Upper lobe of right lung (tissue), 1 donor: ENCODE results near the gene SLC9A9. TPM values are rescaled to one million over a fixed set of nuclear protein-coding genes. Genes with fewer than 3 reads are reported as not detected.

ENCODE experiments used
- ATAC-seq: fragments of 200-7000 bp; cut with Tn5 transposase; one replicate; pipeline ENCODE4 v1.9.1; 2020; ENCODE audit warnings: mild to moderate bottlenecking, moderate library complexity
- DNase-seq: peaks from one replicate; pipeline ENCODE4 v3.0.0-alpha.2; 2020
- H3K27ac ChIP-seq: fragments of 200-600 bp; one replicate; pipeline ENCODE4 v1.8.0; 2022
- H3K27me3 ChIP-seq: fragments of 200-600 bp; one replicate; pipeline ENCODE4 v1.8.0; 2022; ENCODE audit warnings: mild to moderate bottlenecking
- H3K36me3 ChIP-seq: fragments of 200-600 bp; one replicate; pipeline ENCODE4 v1.8.0; 2022
- H3K4me1 ChIP-seq: fragments of 200-600 bp; one replicate; pipeline ENCODE4 v1.8.0; 2022
- H3K4me3 ChIP-seq: fragments of 200-600 bp; one replicate; pipeline ENCODE4 v1.8.0; 2022; ENCODE audit warnings: mild to moderate bottlenecking
- H3K9me3 ChIP-seq: fragments of 200-600 bp; one replicate; pipeline ENCODE4 v1.8.0; 2022
- intact Hi-C: fragments of 100-400 bp; cut with DNase I; formaldehyde crosslinking; loops from one replicate; pipeline ENCODE4 v1.11.0; 2022
- total RNA-seq: library from RNA; stranded (reverse); fragmentation: NEBNext Ultra II Directional; extraction: Animal tissue kit (Norgen Biotek cat#: 25700); gene quantifications from one replicate; pipeline ENCODE4 v1.2.1, GENCODE V29; 2021
- TF ChIP-seq, protein P1 (sequence below): fragments of 200-600 bp; IDR thresholded peaks from one replicate; pipeline ENCODE4 v1.8.0; 2022; ENCODE audit warnings: antibody characterized with exemption
- donor health status: DM: no; HTN: yes; CAD: no; lungs with severe emphysema.

SLC9A9 gene
- total RNA-seq, 1 donor from 2014 or later, result 13.3 TPM

DNA sequence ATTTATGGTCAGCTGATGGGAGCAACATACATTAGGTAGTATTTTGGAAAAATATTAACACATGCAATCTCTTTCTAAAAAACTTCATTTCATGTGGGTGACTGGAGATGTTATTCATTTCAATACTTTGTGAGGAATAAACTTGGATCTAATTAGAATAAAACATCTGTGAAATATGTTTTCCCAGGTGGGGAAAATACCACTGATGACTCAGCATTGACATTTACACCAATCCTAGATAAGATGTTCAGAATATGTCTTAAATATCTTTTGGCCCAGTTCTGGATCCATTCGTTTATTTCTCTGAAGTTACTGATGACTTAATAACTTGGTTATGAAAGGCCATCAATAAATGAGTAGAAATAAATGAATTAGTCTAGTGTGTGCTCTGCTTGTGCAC, 481.1 kb downstream of the SLC9A9 start:
- Histone ChIP-seq H3K27me3 (no peaks in the 10 kb centered on the region), H3K36me3 (no peaks in the 10 kb centered on the region), H3K27ac (no peak overlapping the region), H3K4me1 (no peaks in the 10 kb centered on the region), H3K9me3 (no peaks in the 10 kb centered on the region), H3K4me3 (no peak overlapping the region)
- intact Hi-C loops, result no loop called here
- ATAC-seq, result no peak
- TF ChIP-seq, protein P1, sequence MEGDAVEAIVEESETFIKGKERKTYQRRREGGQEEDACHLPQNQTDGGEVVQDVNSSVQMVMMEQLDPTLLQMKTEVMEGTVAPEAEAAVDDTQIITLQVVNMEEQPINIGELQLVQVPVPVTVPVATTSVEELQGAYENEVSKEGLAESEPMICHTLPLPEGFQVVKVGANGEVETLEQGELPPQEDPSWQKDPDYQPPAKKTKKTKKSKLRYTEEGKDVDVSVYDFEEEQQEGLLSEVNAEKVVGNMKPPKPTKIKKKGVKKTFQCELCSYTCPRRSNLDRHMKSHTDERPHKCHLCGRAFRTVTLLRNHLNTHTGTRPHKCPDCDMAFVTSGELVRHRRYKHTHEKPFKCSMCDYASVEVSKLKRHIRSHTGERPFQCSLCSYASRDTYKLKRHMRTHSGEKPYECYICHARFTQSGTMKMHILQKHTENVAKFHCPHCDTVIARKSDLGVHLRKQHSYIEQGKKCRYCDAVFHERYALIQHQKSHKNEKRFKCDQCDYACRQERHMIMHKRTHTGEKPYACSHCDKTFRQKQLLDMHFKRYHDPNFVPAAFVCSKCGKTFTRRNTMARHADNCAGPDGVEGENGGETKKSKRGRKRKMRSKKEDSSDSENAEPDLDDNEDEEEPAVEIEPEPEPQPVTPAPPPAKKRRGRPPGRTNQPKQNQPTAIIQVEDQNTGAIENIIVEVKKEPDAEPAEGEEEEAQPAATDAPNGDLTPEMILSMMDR, result no peak
- no peak for DNase-seq

DNA sequence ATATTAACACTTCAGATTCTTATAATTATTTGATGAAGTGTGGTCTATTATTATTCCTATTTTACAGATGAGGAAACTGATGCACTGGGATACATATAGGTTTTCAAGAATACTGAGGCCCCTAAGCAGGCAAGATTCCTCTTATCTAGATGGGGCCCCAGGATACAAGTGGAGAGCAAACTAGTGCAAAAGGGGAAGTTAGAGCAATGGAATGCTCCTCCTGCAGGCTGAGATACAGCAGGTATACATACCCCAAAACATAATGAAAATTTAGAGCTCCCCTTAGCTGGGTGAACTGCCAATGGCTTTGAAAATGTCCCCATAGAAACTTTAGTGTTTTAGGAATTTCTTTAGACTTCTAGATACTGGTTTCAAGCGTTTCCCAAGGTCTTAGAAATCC, 481.6 kb downstream of the SLC9A9 start:
- no peaks in the 10 kb centered on the region for H3K36me3 ChIP-seq
- no peaks in the 10 kb centered on the region for H3K27me3 ChIP-seq
- TF ChIP-seq, protein P1, result no peak
- no peak overlapping the region for H3K4me3 ChIP-seq
- ATAC-seq (no peak), DNase-seq (no peak)
- no peak overlapping the region for H3K27ac ChIP-seq
- H3K4me1 ChIP-seq, result no peaks in the 10 kb centered on the region
- intact Hi-C loops, result no loop called here
- H3K9me3 ChIP-seq, result no peaks in the 10 kb centered on the region

GRCh38 chr3:143363949-143364348, 484.3 kb downstream of the SLC9A9 start:
- H3K27ac ChIP-seq, result no peak overlapping the region
- no peaks in the 10 kb centered on the region for H3K4me1 ChIP-seq
- no peak overlapping the region for H3K4me3 ChIP-seq
- H3K27me3 ChIP-seq, result no peaks in the 10 kb centered on the region
- no peak for ATAC-seq
- DNase-seq, result no peak
- no peaks in the 10 kb centered on the region for H3K9me3 ChIP-seq
- intact Hi-C loops, result no loop called here
- no peaks in the 10 kb centered on the region for H3K36me3 ChIP-seq
- TF ChIP-seq, protein P1, result no peak

DNA sequence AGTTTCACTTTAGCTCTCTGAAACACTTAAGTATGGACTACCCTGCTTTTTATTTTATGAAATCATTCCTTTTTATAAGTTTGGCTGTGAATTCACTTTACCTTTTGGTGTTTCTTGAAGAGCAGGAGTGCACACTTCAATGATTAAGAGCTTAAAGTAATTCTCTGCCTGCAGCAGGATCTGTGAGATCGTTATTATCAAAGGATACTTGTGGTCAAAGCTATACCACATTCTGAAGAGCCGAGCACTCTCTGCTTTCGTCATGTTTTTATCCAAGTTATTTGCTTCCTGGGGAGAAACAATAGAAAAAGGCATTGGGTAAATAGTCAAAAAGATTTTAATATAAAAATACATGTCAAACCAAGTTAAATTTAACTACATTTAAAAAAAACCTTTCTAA, 485.0 kb downstream of the SLC9A9 start:
- DNase-seq, result no peak
- H3K9me3 ChIP-seq, result no peaks in the 10 kb centered on the region
- no peak overlapping the region for H3K27ac ChIP-seq
- no peaks in the 10 kb centered on the region for H3K27me3 ChIP-seq
- no peak for ATAC-seq
- intact Hi-C loops, result no loop called here
- no peaks in the 10 kb centered on the region for H3K4me1 ChIP-seq
- TF ChIP-seq, protein P1, result no peak
- no peak overlapping the region for H3K4me3 ChIP-seq
- H3K36me3 ChIP-seq, result no peaks in the 10 kb centered on the region

GRCh38 chr3:143362115-143362991, 485.9 kb downstream of the SLC9A9 start:
- H3K4me3 ChIP-seq, result no peak overlapping the region
- TF ChIP-seq, protein P1, result no peak
- no peaks in the 10 kb centered on the region for H3K27me3 ChIP-seq
- no peaks in the 10 kb centered on the region for H3K4me1 ChIP-seq
- H3K27ac ChIP-seq, result no peak overlapping the region
- no peaks in the 10 kb centered on the region for H3K36me3 ChIP-seq
- DNase-seq (no peak), ATAC-seq (no peak)
- no peaks in the 10 kb centered on the region for H3K9me3 ChIP-seq
- intact Hi-C loops, result no loop called here
